OCI-LY1 (cell line): ENCODE data around the gene ADAMTS18.

ENCODE experiments used
- CTCF ChIP-seq: fragments of 200-600 bp; sonication (generic), shearing (Covaris generic); IDR thresholded peaks from 2 replicates; pipeline ENCODE4 v1.5.1; 2017; ENCODE audit warnings: mild to moderate bottlenecking, antibody characterized with exemption, low read length, moderate library complexity, mixed read lengths
- EZH2 ChIP-seq: fragments of 200-600 bp; sonication (generic), shearing (Covaris generic); IDR thresholded peaks from 2 replicates; pipeline ENCODE4 v1.8.0; 2017; ENCODE audit warnings: borderline replicate concordance, mixed run types, mild to moderate bottlenecking, antibody characterized with exemption, low read length, moderate library complexity, mixed read lengths

- TF ChIP-seq CTCF (no peak), EZH2 (no peak)
Measured at GRCh38 chr16:77434022-77434529, 758 bp downstream of the ADAMTS18 start.
